Urinary bladder (tissue), 4 donors: ENCODE data around the gene RGS7. TPM values are rescaled to one million over a fixed set of nuclear protein-coding genes. Genes with fewer than 3 reads are reported as not detected.
"Not testable (repeated sequence)": the region's sequence is repeated elsewhere in the genome, so short reads cannot be mapped to it uniquely, and the experiment has no call there.

Experiments used
- DNase-seq: peaks from one replicate; pipeline ENCODE4 v3.0.0-alpha.2; 2015; ENCODE audit errors: extremely low spot score
- H3K27ac ChIP-seq: one replicate; pipeline ENCODE4 v1.5.1; 2013; ENCODE audit warnings: low read depth, mild to moderate bottlenecking, moderate library complexity
- H3K36me3 ChIP-seq: one replicate; pipeline ENCODE4 v1.6.1; 2013; ENCODE audit warnings: mild to moderate bottlenecking, moderate library complexity; ENCODE audit not compliant: insufficient read depth
- H3K4me1 ChIP-seq: one replicate; pipeline ENCODE4 v1.6.1; 2013; ENCODE audit warnings: mild to moderate bottlenecking, moderate library complexity; ENCODE audit not compliant: insufficient read depth
- H3K4me3 ChIP-seq: one replicate; pipeline ENCODE4 v1.5.1; 2013; ENCODE audit warnings: low read depth, low read length
- WGBS: extraction: QIAGEN DNeasy Blood & Tissue Kit; methylation state at CpG from one replicate; pipeline ENCODE4 v1.1.7; 2013; 5-methylcytosine and 5-hydroxymethylcytosine counted together
- polyA plus RNA-seq: library from polyadenylated mRNA; stranded (reverse); fragments of 200-250 nt; gene quantifications from one replicate; pipeline ENCODE4 v1.2.3, GENCODE V29; 2013
- total RNA-seq: library from RNA; depleted of rRNA; stranded (reverse); fragments of >200 nt; gene quantifications from one replicate; pipeline ENCODE4 v1.2.3, GENCODE V29; 2014
- donor health status: healthy with polysubstance abuse.
- donor health status: healthy.

RGS7 gene
- total and polyA plus RNA-seq, 2 donors, result 0.04 to 0.42 TPM

GRCh38 chr1:240766831-240767230 lies 590.2 kb downstream of the RGS7 start:
- Histone ChIP-seq H3K36me3 (no peaks in the 10 kb centered on the region), H3K4me3 (no peak overlapping the region), H3K4me1 (no peaks in the 10 kb centered on the region), H3K27ac (no peak overlapping the region)
- no peak for DNase-seq

GRCh38 chr1:240765732-240766363 lies 591.2 kb downstream of the RGS7 start:
- H3K4me1 ChIP-seq, result no peaks in the 10 kb centered on the region
- 41% methylated on average over 5 of the region's 5 CpGs for WGBS
- no peak overlapping the region for H3K27ac ChIP-seq
- no peak for DNase-seq
- H3K36me3 ChIP-seq, result no peaks in the 10 kb centered on the region
- H3K4me3 ChIP-seq, result no peak overlapping the region

GRCh38 chr1:240763771-240764170 lies 593.2 kb downstream of the RGS7 start:
- Histone ChIP-seq H3K4me1 (no peaks in the 10 kb centered on the region), H3K27ac (no peak overlapping the region), H3K36me3 (no peaks in the 10 kb centered on the region), H3K4me3 (no peak overlapping the region)
- no peak for DNase-seq
- whole genome bisulfite sequencing, result 96% methylated on average over 12 of the region's 12 CpGs

GRCh38 chr1:240763095-240763494 lies 593.9 kb downstream of the RGS7 start:
- not testable (repeated sequence) for H3K27ac ChIP-seq, H3K4me1 ChIP-seq, DNase-seq, H3K36me3 ChIP-seq, H3K4me3 ChIP-seq
- 90% methylated on average over 7 of the region's 7 CpGs for WGBS

- H3K4me1 ChIP-seq, DNase-seq, H3K36me3 ChIP-seq, H3K4me3 ChIP-seq, H3K27ac ChIP-seq: not testable (repeated sequence)
- WGBS, result 97% methylated on average over 38 of the region's 42 CpGs
Observed at GRCh38 chr1:240762471-240762987, 594.5 kb downstream of the RGS7 start.

GRCh38 chr1:240758777-240759176 lies 598.2 kb downstream of the RGS7 start:
- not testable (repeated sequence) for H3K4me3 ChIP-seq, DNase-seq, H3K27ac ChIP-seq, H3K36me3 ChIP-seq, H3K4me1 ChIP-seq
- 80% methylated on average over 6 of the region's 6 CpGs for WGBS

- no peaks in the 10 kb centered on the region for H3K4me1 ChIP-seq
- DNase-seq, result no peak
- 80% methylated on average over 1 of the region's 1 CpG for WGBS
- H3K36me3 ChIP-seq, result no peaks in the 10 kb centered on the region
- H3K4me3 ChIP-seq, result no peak overlapping the region
- H3K27ac ChIP-seq, result no peak overlapping the region
Observed at GRCh38 chr1:240758296-240758695, 598.7 kb downstream of the RGS7 start.

- Histone ChIP-seq H3K4me1 (no peaks in the 10 kb centered on the region), H3K36me3 (no peaks in the 10 kb centered on the region), H3K27ac (no peak overlapping the region), H3K4me3 (no peak overlapping the region)
- no peak for DNase-seq
Observed at GRCh38 chr1:240747907-240748306, 609.1 kb downstream of the RGS7 start.

- H3K4me3 ChIP-seq, result no peak overlapping the region
- WGBS, result 29% methylated on average over 2 of the region's 2 CpGs
- H3K4me1 ChIP-seq, result no peaks in the 10 kb centered on the region
- H3K36me3 ChIP-seq, result no peaks in the 10 kb centered on the region
- H3K27ac ChIP-seq, result no peak overlapping the region
- no peak for DNase-seq
Observed at GRCh38 chr1:240743705-240744104, 613.3 kb downstream of the RGS7 start.

GRCh38 chr1:240739754-240740153 lies 617.3 kb downstream of the RGS7 start:
- Histone ChIP-seq H3K4me1 (no peaks in the 10 kb centered on the region), H3K27ac (no peak overlapping the region), H3K36me3 (no peaks in the 10 kb centered on the region), H3K4me3 (no peak overlapping the region)
- WGBS, result 81% methylated on average over 1 of the region's 1 CpG
- DNase-seq, result no peak

- Histone ChIP-seq H3K27ac (no peak overlapping the region), H3K4me1 (no peaks in the 10 kb centered on the region)
- no peak for DNase-seq
Observed at GRCh38 chr1:240739139-240739538, 617.9 kb downstream of the RGS7 start.

GRCh38 chr1:240737766-240738265 lies 619.2 kb downstream of the RGS7 start:
- Histone ChIP-seq H3K4me3 (no peak overlapping the region), H3K4me1 (no peaks in the 10 kb centered on the region), H3K27ac (no peak overlapping the region), H3K36me3 (no peaks in the 10 kb centered on the region)
- 84% methylated on average over 6 of the region's 6 CpGs for WGBS
- no peak for DNase-seq

More at GRCh38 chr1:240739139-240739538, 617.9 kb downstream of the RGS7 start:
- Histone ChIP-seq H3K36me3 (no peaks in the 10 kb centered on the region), H3K4me3 (no peak overlapping the region)

GRCh38 chr1:240737298-240737697 lies 619.7 kb downstream of the RGS7 start:
- WGBS, result 71% methylated on average over 4 of the region's 4 CpGs
- Histone ChIP-seq H3K27ac (no peak overlapping the region), H3K36me3 (no peaks in the 10 kb centered on the region), H3K4me3 (no peak overlapping the region), H3K4me1 (no peaks in the 10 kb centered on the region)
- no peak for DNase-seq

- 84% methylated on average over 3 of the region's 3 CpGs for WGBS
- DNase-seq, H3K4me1 ChIP-seq, H3K4me3 ChIP-seq, H3K27ac ChIP-seq, H3K36me3 ChIP-seq: not testable (repeated sequence)
Observed at GRCh38 chr1:240734705-240735104, 622.3 kb downstream of the RGS7 start.
